ENCODE measurements around the gene SLC6A8.

Gene SLC6A8

GRCh38 chrX:153653556-153653955 lies 34.2 kb upstream of the SLC6A8 start:
- peaks cover 8% of the 10 kb centered on the region for H3K27me3 ChIP-seq (ENCODE audit: control insufficient read depth, insufficient read depth, low read length)
- H3K4me3 ChIP-seq (ENCODE audit: low read length), result no peak overlapping the region
- no peaks in the 10 kb centered on the region for H3K36me3 ChIP-seq (ENCODE audit: control insufficient read depth, insufficient read depth, low read length)
- no peak overlapping the region for H3K9ac ChIP-seq (ENCODE audit: low read length)
- H3K27ac ChIP-seq (ENCODE audit: low read depth, low read length), result no peak overlapping the region
- no peaks in the 10 kb centered on the region for H3K4me1 ChIP-seq (ENCODE audit: control insufficient read depth, insufficient read depth, low read length)

GRCh38 chrX:153657161-153657560 lies 30.6 kb upstream of the SLC6A8 start:
- no peak overlapping the region for H3K4me3 ChIP-seq (ENCODE audit: low read length)
- no peak overlapping the region for H3K9ac ChIP-seq (ENCODE audit: low read length)
- no peaks in the 10 kb centered on the region for H3K4me1 ChIP-seq (ENCODE audit: control insufficient read depth, insufficient read depth, low read length)
- no peak overlapping the region for H3K27ac ChIP-seq (ENCODE audit: low read depth, low read length)
- no peaks in the 10 kb centered on the region for H3K27me3 ChIP-seq (ENCODE audit: control insufficient read depth, insufficient read depth, low read length)
- no peaks in the 10 kb centered on the region for H3K36me3 ChIP-seq (ENCODE audit: control insufficient read depth, insufficient read depth, low read length)

GRCh38 chrX:153659268-153659667 lies 28.5 kb upstream of the SLC6A8 start:
- H3K36me3 ChIP-seq (ENCODE audit: control insufficient read depth, insufficient read depth, low read length), result no peaks in the 10 kb centered on the region
- H3K9ac ChIP-seq (ENCODE audit: low read length), result no peak overlapping the region
- no peaks in the 10 kb centered on the region for H3K27me3 ChIP-seq (ENCODE audit: control insufficient read depth, insufficient read depth, low read length)
- no peak overlapping the region for H3K27ac ChIP-seq (ENCODE audit: low read depth, low read length)
- no peak overlapping the region for H3K4me3 ChIP-seq (ENCODE audit: low read length)
- no peaks in the 10 kb centered on the region for H3K4me1 ChIP-seq (ENCODE audit: control insufficient read depth, insufficient read depth, low read length)

DNA sequence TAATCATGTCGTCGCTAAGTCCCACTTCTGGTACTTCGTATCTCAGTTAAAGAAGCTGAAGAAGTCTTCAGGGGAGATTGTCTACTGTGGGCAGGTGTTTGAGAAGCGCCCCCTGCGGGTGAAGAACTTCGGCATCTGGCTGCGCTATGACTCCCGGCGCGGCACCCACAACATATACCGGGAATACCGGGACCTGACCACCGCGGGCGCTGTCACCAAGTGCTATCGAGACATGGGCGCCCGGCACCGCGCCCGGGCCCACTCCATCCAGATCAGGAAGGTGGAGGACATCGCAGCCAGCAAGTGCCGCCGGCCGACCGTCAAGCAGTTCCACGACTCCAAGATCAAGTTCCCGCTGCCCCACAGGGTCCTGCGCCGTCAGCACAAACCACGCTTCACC lies 25.5 kb upstream of the SLC6A8 start:
- Histone ChIP-seq H3K36me3 (ENCODE audit: control insufficient read depth, insufficient read depth, low read length) (no peaks in the 10 kb centered on the region), H3K27me3 (ENCODE audit: control insufficient read depth, insufficient read depth, low read length) (no peaks in the 10 kb centered on the region), H3K27ac (ENCODE audit: low read depth, low read length) (no peak overlapping the region), H3K4me3 (ENCODE audit: low read length) (peak overlapping the region; percentile 8), H3K4me1 (ENCODE audit: control insufficient read depth, insufficient read depth, low read length) (no peaks in the 10 kb centered on the region), H3K9ac (ENCODE audit: low read length) (no peak overlapping the region)

- Histone ChIP-seq H3K4me1 (ENCODE audit: control insufficient read depth, insufficient read depth, low read length) (no peaks in the 10 kb centered on the region), H3K27me3 (ENCODE audit: control insufficient read depth, insufficient read depth, low read length) (peaks cover 5% of the 10 kb centered on the region), H3K27ac (ENCODE audit: low read depth, low read length) (no peak overlapping the region), H3K4me3 (ENCODE audit: low read length) (no peak overlapping the region), H3K9ac (ENCODE audit: low read length) (no peak overlapping the region), H3K36me3 (ENCODE audit: control insufficient read depth, insufficient read depth, low read length) (no peaks in the 10 kb centered on the region)
Observed at GRCh38 chrX:153665726-153666306, 21.9 kb upstream of the SLC6A8 start.

- Histone ChIP-seq H3K9ac (ENCODE audit: low read length) (no peak overlapping the region), H3K27ac (ENCODE audit: low read depth, low read length) (no peak overlapping the region), H3K4me3 (ENCODE audit: low read length) (no peak overlapping the region), H3K4me1 (ENCODE audit: control insufficient read depth, insufficient read depth, low read length) (no peaks in the 10 kb centered on the region), H3K36me3 (ENCODE audit: control insufficient read depth, insufficient read depth, low read length) (no peaks in the 10 kb centered on the region), H3K27me3 (ENCODE audit: control insufficient read depth, insufficient read depth, low read length) (peaks cover 17% of the 10 kb centered on the region)
Observed at GRCh38 chrX:153667281-153667955, 20.3 kb upstream of the SLC6A8 start.

DNA sequence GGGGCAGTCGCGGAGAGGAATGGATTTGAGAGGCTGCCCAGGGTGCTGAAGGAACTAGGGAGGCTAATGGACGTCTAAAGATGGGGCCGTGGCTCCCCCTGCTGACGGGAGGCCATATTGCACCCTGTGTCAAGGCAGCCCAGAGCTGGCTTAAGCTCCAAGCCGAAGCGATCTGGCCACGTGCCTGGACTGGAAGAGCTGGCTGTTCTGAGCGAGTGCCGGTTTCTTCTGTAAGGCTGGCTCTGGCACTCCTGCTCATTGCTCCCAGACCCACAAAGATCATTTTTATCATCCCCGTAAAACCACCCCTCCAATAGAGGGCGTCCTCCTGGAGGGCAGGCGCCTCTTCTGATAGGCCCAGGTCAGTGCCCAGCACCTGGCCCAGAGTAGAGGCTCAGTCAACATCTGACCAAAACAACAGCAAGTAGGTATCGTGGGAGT lies 19.8 kb upstream of the SLC6A8 start:
- Histone ChIP-seq H3K36me3 (ENCODE audit: control insufficient read depth, insufficient read depth, low read length) (no peaks in the 10 kb centered on the region), H3K27ac (ENCODE audit: low read depth, low read length) (peak overlapping the region; percentile 70), H3K9ac (ENCODE audit: low read length) (no peak overlapping the region), H3K27me3 (ENCODE audit: control insufficient read depth, insufficient read depth, low read length) (peaks cover 17% of the 10 kb centered on the region), H3K4me1 (ENCODE audit: control insufficient read depth, insufficient read depth, low read length) (no peaks in the 10 kb centered on the region), H3K4me3 (ENCODE audit: low read length) (no peak overlapping the region)

- Histone ChIP-seq H3K9ac (ENCODE audit: low read length) (no peak overlapping the region), H3K27ac (ENCODE audit: low read depth, low read length) (peak overlapping the region; percentile 70), H3K4me1 (ENCODE audit: control insufficient read depth, insufficient read depth, low read length) (no peaks in the 10 kb centered on the region), H3K27me3 (ENCODE audit: control insufficient read depth, insufficient read depth, low read length) (peaks cover 17% of the 10 kb centered on the region), H3K36me3 (ENCODE audit: control insufficient read depth, insufficient read depth, low read length) (no peaks in the 10 kb centered on the region), H3K4me3 (ENCODE audit: low read length) (no peak overlapping the region)
Observed at GRCh38 chrX:153668423-153669173, 19.1 kb upstream of the SLC6A8 start.

GRCh38 chrX:153669174-153669890 lies 18.4 kb upstream of the SLC6A8 start:
- no peaks in the 10 kb centered on the region for H3K4me1 ChIP-seq (ENCODE audit: control insufficient read depth, insufficient read depth, low read length)
- no peak overlapping the region for H3K4me3 ChIP-seq (ENCODE audit: low read length)
- no peaks in the 10 kb centered on the region for H3K36me3 ChIP-seq (ENCODE audit: control insufficient read depth, insufficient read depth, low read length)
- no peak overlapping the region for H3K9ac ChIP-seq (ENCODE audit: low read length)
- H3K27me3 ChIP-seq (ENCODE audit: control insufficient read depth, insufficient read depth, low read length), result peaks cover 19% of the 10 kb centered on the region
- peak overlapping the region; percentile 19 for H3K27ac ChIP-seq (ENCODE audit: low read depth, low read length)

DNA sequence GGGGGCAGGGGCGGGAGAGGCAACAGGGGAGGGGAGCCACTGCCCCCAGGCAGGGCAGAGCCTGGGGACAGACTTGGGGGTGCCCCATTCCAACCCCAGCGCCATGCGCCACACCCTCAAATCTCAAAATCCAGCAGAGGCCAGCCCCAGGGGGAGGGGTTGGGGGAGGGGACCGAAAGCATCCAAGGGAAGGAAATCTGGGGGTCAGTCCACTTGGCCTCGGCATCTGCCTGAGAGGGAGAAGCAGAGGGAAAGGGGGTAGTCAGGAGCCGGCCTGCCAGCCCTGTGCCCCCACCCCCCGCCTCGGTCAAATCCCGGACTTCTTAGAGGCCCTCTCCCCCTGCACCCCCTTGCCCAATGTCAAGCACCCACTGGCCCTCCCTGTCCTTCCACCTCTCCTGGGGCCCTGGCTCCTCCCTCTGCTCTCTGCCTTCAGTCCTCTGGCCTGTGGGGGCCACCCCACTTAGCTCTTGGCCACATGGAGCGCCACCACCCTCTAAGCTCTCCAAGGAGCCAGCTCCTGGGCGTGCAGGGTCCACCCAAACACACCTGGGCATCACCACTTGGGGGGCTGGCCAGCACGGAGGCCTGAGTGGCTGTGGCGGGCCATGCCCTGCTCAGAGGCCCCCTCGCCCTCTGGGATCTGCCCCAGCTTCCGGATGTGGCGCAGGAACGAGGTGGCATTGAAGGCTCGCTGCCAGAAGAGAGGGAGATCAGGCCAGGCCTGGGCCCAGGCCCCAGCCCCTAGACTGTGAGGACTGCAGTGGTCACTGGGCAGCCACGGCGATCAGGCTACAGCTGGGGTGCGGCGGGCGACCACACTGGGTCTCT lies 17.6 kb upstream of the SLC6A8 start:
- Histone ChIP-seq H3K27ac (ENCODE audit: low read depth, low read length) (no peak overlapping the region), H3K4me1 (ENCODE audit: control insufficient read depth, insufficient read depth, low read length) (no peaks in the 10 kb centered on the region), H3K36me3 (ENCODE audit: control insufficient read depth, insufficient read depth, low read length) (no peaks in the 10 kb centered on the region), H3K27me3 (ENCODE audit: control insufficient read depth, insufficient read depth, low read length) (peaks cover 20% of the 10 kb centered on the region), H3K4me3 (ENCODE audit: low read length) (no peak overlapping the region), H3K9ac (ENCODE audit: low read length) (no peak overlapping the region)

GRCh38 chrX:153670748-153671588 lies 16.8 kb upstream of the SLC6A8 start:
- H3K27me3 ChIP-seq (ENCODE audit: control insufficient read depth, insufficient read depth, low read length), result peaks cover 20% of the 10 kb centered on the region
- H3K9ac ChIP-seq (ENCODE audit: low read length), result no peak overlapping the region
- no peak overlapping the region for H3K4me3 ChIP-seq (ENCODE audit: low read length)
- H3K36me3 ChIP-seq (ENCODE audit: control insufficient read depth, insufficient read depth, low read length), result no peaks in the 10 kb centered on the region
- no peak overlapping the region for H3K27ac ChIP-seq (ENCODE audit: low read depth, low read length)
- H3K4me1 ChIP-seq (ENCODE audit: control insufficient read depth, insufficient read depth, low read length), result no peaks in the 10 kb centered on the region

All from rectal smooth muscle tissue (tissue), 1 donor.